Adipocyte (in vitro differentiated cells): Measurements from ENCODE around the gene MS4A8.

ENCODE experiments used
- DNase-seq: peaks from one replicate; pipeline ENCODE4 v3.0.0-alpha.2; 2015; ENCODE audit warnings: low read depth
- H3K27me3 ChIP-seq: replicated peaks from 2 replicates; pipeline ENCODE4 v1.7.0; 2013; ENCODE audit warnings: mild to moderate bottlenecking, low read length, moderate library complexity; ENCODE audit not compliant: control insufficient read depth, insufficient read depth
- H3K36me3 ChIP-seq: 2 replicates; pipeline ENCODE4 v1.7.0; 2013; ENCODE audit warnings: low read length, mild to moderate bottlenecking, moderate library complexity; ENCODE audit not compliant: control insufficient read depth, insufficient read depth, severe bottlenecking
- H3K4me1 ChIP-seq: 2 replicates; pipeline ENCODE4 v1.7.0; 2013; ENCODE audit warnings: mild to moderate bottlenecking, low read length, moderate library complexity; ENCODE audit not compliant: control insufficient read depth, insufficient read depth
- H3K4me3 ChIP-seq: 2 replicates; pipeline ENCODE4 v1.7.0; 2013; ENCODE audit warnings: mild to moderate bottlenecking, low read length, moderate library complexity
- H3K9ac ChIP-seq: 2 replicates; pipeline ENCODE4 v1.7.0; 2013; ENCODE audit warnings: mild to moderate bottlenecking, low read length, moderate library complexity
- H3K9me3 ChIP-seq: 2 replicates; pipeline ENCODE4 v1.7.0; 2013; ENCODE audit warnings: mild to moderate bottlenecking, low read length, moderate library complexity; ENCODE audit not compliant: control insufficient read depth

MS4A8 gene

GRCh38 chr11:60731586-60731985 lies 32.2 kb downstream of the MS4A8 start:
- H3K4me1 ChIP-seq: no peaks in the 10 kb centered on the region
- H3K4me3 ChIP-seq: no peak overlapping the region
- no peaks in the 10 kb centered on the region for H3K9me3 ChIP-seq
- no peak overlapping the region for H3K9ac ChIP-seq
- no peak for DNase-seq
- H3K36me3 ChIP-seq: no peaks in the 10 kb centered on the region
- peaks cover 21% of the 10 kb centered on the region for H3K27me3 ChIP-seq

- H3K4me1 ChIP-seq: no peaks in the 10 kb centered on the region
- H3K9me3 ChIP-seq: no peaks in the 10 kb centered on the region
- DNase-seq: no peak
- no peaks in the 10 kb centered on the region for H3K36me3 ChIP-seq
- peaks cover 17% of the 10 kb centered on the region for H3K27me3 ChIP-seq
- no peak overlapping the region for H3K4me3 ChIP-seq
- no peak overlapping the region for H3K9ac ChIP-seq
Measured at GRCh38 chr11:60734279-60734678, 34.9 kb downstream of the MS4A8 start.

- no peaks in the 10 kb centered on the region for H3K36me3 ChIP-seq
- no peak overlapping the region for H3K9ac ChIP-seq
- no peaks in the 10 kb centered on the region for H3K4me1 ChIP-seq
- H3K9me3 ChIP-seq: peaks cover 5% of the 10 kb centered on the region
- peaks cover 17% of the 10 kb centered on the region for H3K27me3 ChIP-seq
- DNase-seq: no peak
- H3K4me3 ChIP-seq: no peak overlapping the region
Measured at GRCh38 chr11:60739114-60739513, 39.7 kb downstream of the MS4A8 start.

GRCh38 chr11:60740573-60740972 lies 41.2 kb downstream of the MS4A8 start:
- H3K27me3 ChIP-seq: peaks cover 25% of the 10 kb centered on the region
- H3K36me3 ChIP-seq: no peaks in the 10 kb centered on the region
- H3K9me3 ChIP-seq: peaks cover 5% of the 10 kb centered on the region
- no peak overlapping the region for H3K4me3 ChIP-seq
- DNase-seq: no peak
- no peaks in the 10 kb centered on the region for H3K4me1 ChIP-seq
- H3K9ac ChIP-seq: no peak overlapping the region

- H3K27me3 ChIP-seq: peaks cover 26% of the 10 kb centered on the region
- no peak for DNase-seq
Measured at GRCh38 chr11:60741421-60741820, 42.0 kb downstream of the MS4A8 start.

GRCh38 chr11:60743058-60743457 lies 43.6 kb downstream of the MS4A8 start:
- Histone ChIP-seq H3K27me3 (peaks cover 26% of the 10 kb centered on the region), H3K9ac (no peak overlapping the region), H3K4me1 (no peaks in the 10 kb centered on the region), H3K36me3 (no peaks in the 10 kb centered on the region), H3K4me3 (no peak overlapping the region), H3K9me3 (peaks cover 5% of the 10 kb centered on the region)
- DNase-seq: no peak

More at GRCh38 chr11:60741421-60741820, 42.0 kb downstream of the MS4A8 start:
- Histone ChIP-seq H3K4me3 (no peak overlapping the region), H3K9me3 (peaks cover 5% of the 10 kb centered on the region), H3K4me1 (no peaks in the 10 kb centered on the region), H3K36me3 (no peaks in the 10 kb centered on the region), H3K9ac (no peak overlapping the region)

- DNase-seq: no peak
- Histone ChIP-seq H3K9ac (no peak overlapping the region), H3K4me3 (no peak overlapping the region), H3K9me3 (peaks cover 5% of the 10 kb centered on the region), H3K36me3 (no peaks in the 10 kb centered on the region), H3K27me3 (peaks cover 24% of the 10 kb centered on the region), H3K4me1 (no peaks in the 10 kb centered on the region)
Measured at GRCh38 chr11:60744114-60744513, 44.7 kb downstream of the MS4A8 start.

- Histone ChIP-seq H3K27me3 (peaks cover 36% of the 10 kb centered on the region), H3K4me1 (no peaks in the 10 kb centered on the region), H3K4me3 (no peak overlapping the region), H3K36me3 (no peaks in the 10 kb centered on the region), H3K9ac (no peak overlapping the region), H3K9me3 (no peaks in the 10 kb centered on the region)
- no peak for DNase-seq
Measured at GRCh38 chr11:60747359-60747873, 48.0 kb downstream of the MS4A8 start.

GRCh38 chr11:60748225-60748624 lies 48.8 kb downstream of the MS4A8 start:
- Histone ChIP-seq H3K9me3 (no peaks in the 10 kb centered on the region), H3K4me3 (no peak overlapping the region), H3K27me3 (peaks cover 42% of the 10 kb centered on the region), H3K36me3 (no peaks in the 10 kb centered on the region), H3K4me1 (no peaks in the 10 kb centered on the region), H3K9ac (no peak overlapping the region)
- DNase-seq: no peak

- H3K27me3 ChIP-seq: peaks cover 44% of the 10 kb centered on the region
- H3K36me3 ChIP-seq: no peaks in the 10 kb centered on the region
Measured at GRCh38 chr11:60748821-60749220, 49.4 kb downstream of the MS4A8 start.

GRCh38 chr11:60750911-60751310 lies 51.5 kb downstream of the MS4A8 start:
- H3K4me1 ChIP-seq: no peaks in the 10 kb centered on the region
- H3K36me3 ChIP-seq: no peaks in the 10 kb centered on the region
- no peak overlapping the region for H3K4me3 ChIP-seq
- no peaks in the 10 kb centered on the region for H3K9me3 ChIP-seq
- H3K27me3 ChIP-seq: peaks cover 40% of the 10 kb centered on the region
- H3K9ac ChIP-seq: no peak overlapping the region
- no peak for DNase-seq

More at GRCh38 chr11:60748821-60749220, 49.4 kb downstream of the MS4A8 start:
- H3K9me3 ChIP-seq: no peaks in the 10 kb centered on the region
- H3K4me1 ChIP-seq: no peaks in the 10 kb centered on the region
- no peak overlapping the region for H3K9ac ChIP-seq
- no peak for DNase-seq
- no peak overlapping the region for H3K4me3 ChIP-seq

- Histone ChIP-seq H3K27me3 (peaks cover 52% of the 10 kb centered on the region), H3K4me1 (no peaks in the 10 kb centered on the region), H3K9me3 (peaks cover 4% of the 10 kb centered on the region), H3K9ac (no peak overlapping the region), H3K36me3 (no peaks in the 10 kb centered on the region), H3K4me3 (no peak overlapping the region)
- DNase-seq: no peak
Measured at GRCh38 chr11:60753309-60753708, 53.9 kb downstream of the MS4A8 start.
